SIG-M5 (cell line): ENCODE results near the gene CILP2.

Source experiments
- DNase-seq: peaks from one replicate; lab custom pipeline; 2025; lab: John Stamatoyannopoulos, UW

Gene CILP2

GRCh38 chr19:19530423-19530804, 7.7 kb upstream of the CILP2 start:
- DNase-seq = no peak

GRCh38 chr19:19530889-19531288, 7.2 kb upstream of the CILP2 start:
- no peak for DNase-seq

- DNase-seq = no peak
Observed at GRCh38 chr19:19531951-19532805, 5.9 kb upstream of the CILP2 start.

- DNase-seq = no peak
Observed at GRCh38 chr19:19532806-19533701, 5.0 kb upstream of the CILP2 start.

- DNase-seq = no peak
Observed at GRCh38 chr19:19533841-19534240, 4.2 kb upstream of the CILP2 start.

GRCh38 chr19:19534556-19535265, 3.4 kb upstream of the CILP2 start:
- no peak for DNase-seq

- no peak for DNase-seq
Observed at GRCh38 chr19:19535311-19536191, 2.5 kb upstream of the CILP2 start.

GRCh38 chr19:19537075-19538048, 703 bp upstream of the CILP2 start:
- DNase-seq = no peak

- no peak for DNase-seq
Observed at GRCh38 chr19:19538785-19539166, 711 bp downstream of the CILP2 start.

GRCh38 chr19:19539698-19540063, 1.6 kb downstream of the CILP2 start:
- no peak for DNase-seq

GRCh38 chr19:19540064-19540714, 2.1 kb downstream of the CILP2 start:
- no peak for DNase-seq

GRCh38 chr19:19540715-19541515, 2.9 kb downstream of the CILP2 start:
- no peak for DNase-seq

GRCh38 chr19:19541616-19542015, 3.6 kb downstream of the CILP2 start:
- DNase-seq = no peak

GRCh38 chr19:19542507-19542906, 4.4 kb downstream of the CILP2 start:
- DNase-seq = no peak

GRCh38 chr19:19543101-19543500, 5.0 kb downstream of the CILP2 start:
- no peak for DNase-seq

GRCh38 chr19:19543640-19544039, 5.6 kb downstream of the CILP2 start:
- no peak for DNase-seq

GRCh38 chr19:19544257-19544953, 6.3 kb downstream of the CILP2 start:
- DNase-seq = no peak

- no peak for DNase-seq
Observed at GRCh38 chr19:19544954-19545591, 7.0 kb downstream of the CILP2 start.
